EL (cell line): Measurements from ENCODE around the gene TP63.
"Not testable (repeated sequence)": the region's sequence is repeated elsewhere in the genome, so short reads cannot be mapped to it uniquely, and the experiment has no call there.

Experiments used
- DNase-seq: peaks from one replicate; pipeline ENCODE4 v3.0.0-alpha.2; 2016

TP63 gene

DNA sequence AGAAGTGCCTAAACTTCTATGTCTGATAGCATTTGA lies at the start of gene TP63:
Gene TP63 (plus strand): TSS at position 17 of the 36 bp plus-strand sequence. CDS start 127 bp downstream, outside the sequence.
- no peak for DNase-seq

DNA sequence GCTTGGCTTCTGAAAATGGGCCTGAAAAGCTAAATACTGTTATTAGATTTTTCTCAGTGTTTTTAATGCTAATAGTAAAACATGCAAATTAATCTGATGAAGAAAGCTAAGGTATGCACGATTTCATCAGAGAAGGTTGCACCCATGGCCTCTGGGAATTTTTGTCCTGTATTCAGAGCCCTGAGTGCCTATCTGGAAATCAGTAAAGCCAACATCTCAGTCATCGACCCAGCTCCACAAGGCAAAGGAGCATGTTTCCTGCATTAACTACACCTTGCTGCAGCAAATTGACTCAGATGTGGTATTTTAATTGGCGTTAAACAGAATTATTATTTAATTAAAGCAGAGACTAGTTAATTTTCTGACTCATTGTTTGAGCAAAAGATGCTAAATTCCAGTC lies 49.0 kb upstream of the TP63 start:
- no peak for DNase-seq

DNA sequence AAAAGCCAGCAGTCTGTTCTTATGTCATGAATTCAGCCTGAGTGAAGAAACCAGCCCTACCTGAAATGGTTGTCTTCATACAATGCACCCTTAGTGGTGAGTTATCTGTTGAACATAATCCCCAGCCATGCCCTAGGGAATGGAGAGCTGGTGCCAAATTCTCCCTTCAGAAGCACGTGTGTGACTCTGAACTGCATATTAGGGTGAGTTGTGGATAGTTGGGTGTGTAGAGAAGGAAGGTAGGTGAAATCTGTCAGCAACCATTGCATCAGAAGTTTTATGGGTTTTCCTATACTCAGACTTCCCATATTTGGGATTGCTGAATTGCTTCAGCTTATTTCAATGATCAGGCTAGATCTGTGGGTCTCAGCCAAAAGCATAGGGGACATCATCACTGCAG lies 46.5 kb upstream of the TP63 start:
- no peak for DNase-seq

DNA sequence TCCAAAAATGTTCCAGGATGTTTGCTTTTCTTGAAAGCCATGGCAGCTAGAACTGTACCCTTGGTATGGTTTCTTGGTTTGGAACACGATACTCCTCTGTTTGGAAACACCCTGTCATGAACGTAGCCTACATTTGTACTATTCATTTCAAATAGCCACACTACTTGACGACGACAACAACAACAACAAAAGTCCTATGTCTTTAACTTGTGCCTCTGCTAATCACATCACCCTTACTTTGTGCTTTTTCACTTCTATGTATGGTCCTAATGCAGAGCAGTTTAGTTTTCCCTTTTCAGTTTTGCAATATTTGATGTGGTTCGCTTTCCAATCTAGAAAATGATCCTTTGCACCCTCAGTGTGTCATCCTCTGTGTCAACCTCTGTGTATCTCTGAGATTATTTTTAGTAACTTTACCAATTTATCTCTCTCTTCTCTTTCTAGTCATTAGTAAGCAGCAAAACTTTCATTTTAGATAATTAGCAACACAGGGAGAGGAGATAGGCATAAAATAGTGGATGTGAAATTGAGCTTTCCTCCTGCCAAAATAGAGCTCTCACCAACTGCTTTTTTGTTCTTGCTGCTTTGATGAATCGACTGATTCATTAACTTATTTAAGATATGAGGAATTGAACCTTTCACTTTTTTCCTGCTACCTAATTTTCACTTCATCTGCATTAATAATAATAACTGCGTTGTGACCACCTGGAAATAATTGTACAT lies 44.1 kb upstream of the TP63 start:
- no peak for DNase-seq

DNA sequence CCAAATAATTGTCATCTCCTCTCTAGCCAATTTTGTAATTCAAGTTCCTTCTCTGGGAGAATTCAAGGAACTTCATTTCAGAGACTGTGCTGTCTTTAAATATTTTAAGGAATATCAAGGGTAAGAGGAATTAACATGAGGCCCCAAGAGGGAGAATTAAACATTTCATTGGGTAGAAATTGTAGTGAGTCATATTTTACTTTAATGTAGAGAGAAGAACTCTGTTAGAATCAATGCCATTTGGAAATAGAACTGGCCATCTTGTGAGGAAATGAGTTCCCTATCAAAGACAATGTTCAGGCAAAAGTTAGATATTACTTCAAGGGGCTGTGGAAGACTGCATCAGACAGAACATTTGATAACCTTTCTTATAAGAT lies 43.5 kb upstream of the TP63 start:
- DNase-seq = peak; percentile 18

DNA sequence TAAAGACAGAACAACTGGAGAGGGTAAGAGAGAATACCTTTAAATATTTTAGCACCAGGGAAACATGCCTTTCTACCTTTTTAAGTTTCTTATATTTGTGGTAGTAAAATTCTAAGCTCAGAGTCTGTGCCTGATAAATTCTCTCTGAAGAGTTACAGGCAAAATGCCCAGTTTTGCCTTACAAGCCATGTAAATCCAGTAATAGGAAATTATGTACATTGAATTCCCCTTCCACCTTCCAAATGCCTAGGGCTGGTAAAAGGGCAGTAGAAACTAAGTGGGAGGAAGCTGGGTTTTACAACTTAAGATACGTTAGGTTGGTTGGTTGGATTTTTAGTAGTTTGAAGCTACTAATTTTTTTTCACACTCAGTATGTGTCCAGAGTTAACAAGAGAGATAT lies 43.1 kb upstream of the TP63 start:
- peak; percentile 51 for DNase-seq

DNA sequence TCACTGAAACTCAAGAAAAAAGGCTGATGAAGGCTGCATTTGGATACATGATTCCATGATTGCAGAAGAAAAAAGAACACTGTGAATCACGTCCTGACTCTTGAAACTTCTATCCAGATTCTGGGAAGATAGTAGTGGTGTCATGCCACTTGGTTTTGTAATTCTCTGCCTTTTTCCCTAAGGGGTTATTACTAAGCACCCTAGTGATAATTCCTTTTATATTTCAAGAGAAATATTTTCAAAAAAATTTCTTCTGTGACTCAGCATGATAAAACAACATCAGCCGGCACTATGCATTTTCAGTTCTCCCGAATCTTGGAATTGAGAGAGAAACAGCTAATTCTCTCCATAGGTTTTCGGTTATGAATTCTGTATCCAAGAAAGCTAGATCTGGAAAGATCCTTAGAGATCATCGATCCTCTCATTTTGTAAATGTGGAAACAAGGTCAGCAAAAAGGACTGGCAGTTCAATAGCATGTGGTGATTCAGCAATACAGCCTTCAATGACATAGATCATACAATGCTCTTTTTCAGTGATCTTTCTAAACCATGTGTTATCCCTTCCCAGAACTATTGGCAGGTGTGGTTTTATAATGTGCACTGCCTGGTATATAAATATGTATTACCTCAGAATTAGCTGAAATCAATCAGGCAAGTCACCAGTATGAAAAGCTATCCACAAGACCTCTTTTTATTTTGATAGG lies 42.6 kb upstream of the TP63 start:
- DNase-seq = peak; percentile 89

DNA sequence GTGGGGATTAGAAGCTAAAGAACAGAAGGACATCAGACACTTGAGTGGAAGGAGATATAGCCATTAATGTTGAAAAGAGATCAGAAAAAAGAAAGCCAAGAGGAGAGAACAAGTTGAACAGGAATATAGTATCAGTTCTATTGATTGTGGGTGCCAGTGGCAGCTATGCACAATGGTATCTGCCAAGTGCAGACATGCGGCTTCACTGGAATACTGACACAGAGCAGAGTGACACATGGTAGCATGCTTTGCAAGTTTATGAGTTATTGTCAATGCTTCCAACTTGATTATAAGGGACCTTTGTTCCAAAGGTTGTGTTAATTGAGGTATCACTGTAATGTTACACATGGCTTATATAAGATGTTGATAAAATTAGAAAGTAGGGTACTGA lies 42.0 kb upstream of the TP63 start:
- no peak for DNase-seq

DNA sequence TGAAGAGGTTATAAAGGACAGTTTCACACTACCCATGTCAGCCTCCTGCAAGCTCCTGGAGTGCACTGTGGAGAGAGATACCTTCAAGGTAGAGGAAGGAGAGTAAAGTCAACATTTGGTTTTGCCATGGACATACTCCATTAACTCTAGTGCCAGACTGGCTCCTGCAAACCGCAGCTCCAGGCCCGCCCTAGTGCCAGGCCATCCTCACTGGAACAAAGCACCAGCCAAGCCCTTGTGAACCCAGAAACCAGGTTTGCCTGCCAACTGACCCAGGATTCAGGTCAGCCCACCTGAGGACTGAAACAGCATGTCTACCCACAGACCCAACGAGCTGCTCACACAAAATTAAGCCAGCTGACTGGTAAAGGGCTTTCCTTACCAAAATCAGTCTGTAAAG lies 41.0 kb upstream of the TP63 start:
- no peak for DNase-seq

DNA sequence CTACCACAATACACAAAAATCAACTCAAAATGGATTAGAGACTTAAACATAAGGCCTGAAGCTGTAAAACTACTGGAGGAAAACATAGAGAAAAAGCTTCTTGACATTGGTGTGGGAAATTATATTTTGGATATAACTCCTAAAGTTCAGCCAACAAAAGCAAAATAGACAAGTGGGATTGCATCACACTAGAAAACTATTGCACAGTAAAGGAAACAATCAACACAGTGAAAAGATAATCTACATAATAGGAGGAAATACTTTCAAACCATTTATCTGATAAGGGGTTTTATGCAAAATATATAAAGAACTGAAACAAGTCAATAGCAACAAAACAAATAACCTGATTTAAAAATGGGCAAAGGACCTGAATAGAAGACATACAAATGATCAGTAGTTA lies 37.6 kb upstream of the TP63 start:
- DNase-seq = no peak

DNA sequence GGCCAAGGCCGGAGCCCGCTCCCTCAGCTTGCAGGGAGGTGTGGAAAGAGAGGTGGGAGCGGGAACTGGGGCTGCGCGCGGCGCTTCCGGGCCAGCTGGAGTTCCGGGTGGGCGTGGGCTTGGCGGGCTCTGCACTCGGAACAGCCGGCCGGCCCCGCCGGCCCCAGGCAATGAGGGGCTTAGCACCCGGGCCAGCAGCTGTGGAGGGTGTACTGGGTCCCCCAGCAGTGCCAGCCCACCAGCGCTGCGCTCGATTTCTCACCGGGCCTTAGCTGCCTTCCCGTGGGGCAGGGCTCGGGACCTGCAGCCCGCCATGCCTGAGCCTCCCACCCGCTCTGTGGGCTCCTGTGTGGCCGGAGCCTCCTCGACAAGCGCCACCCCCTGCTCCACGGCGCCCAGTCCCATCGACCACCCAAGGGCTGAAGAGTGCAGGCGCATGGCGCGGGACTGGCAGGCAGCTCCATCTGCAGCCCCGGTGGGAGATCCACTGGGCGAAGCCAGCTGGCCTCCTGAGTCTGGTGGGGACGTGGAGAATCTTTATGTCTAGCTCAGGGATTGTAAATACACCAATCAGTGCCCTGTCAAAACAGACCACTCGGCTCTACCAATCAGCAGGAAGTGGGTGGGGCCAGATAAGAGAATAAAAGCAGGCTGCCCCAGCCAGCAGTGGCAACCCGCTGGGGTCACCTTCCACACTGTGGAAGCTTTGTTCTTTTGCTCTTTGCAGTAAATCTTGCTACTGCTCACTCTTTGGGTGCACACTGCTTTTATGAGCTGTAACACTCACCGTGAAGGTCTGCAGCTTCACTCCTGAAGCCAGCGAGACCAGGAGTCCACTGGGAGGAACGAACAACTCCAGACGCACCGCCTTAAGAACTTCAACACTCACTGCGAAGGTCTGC lies 34.9 kb upstream of the TP63 start:
- not testable (repeated sequence) for DNase-seq

DNA sequence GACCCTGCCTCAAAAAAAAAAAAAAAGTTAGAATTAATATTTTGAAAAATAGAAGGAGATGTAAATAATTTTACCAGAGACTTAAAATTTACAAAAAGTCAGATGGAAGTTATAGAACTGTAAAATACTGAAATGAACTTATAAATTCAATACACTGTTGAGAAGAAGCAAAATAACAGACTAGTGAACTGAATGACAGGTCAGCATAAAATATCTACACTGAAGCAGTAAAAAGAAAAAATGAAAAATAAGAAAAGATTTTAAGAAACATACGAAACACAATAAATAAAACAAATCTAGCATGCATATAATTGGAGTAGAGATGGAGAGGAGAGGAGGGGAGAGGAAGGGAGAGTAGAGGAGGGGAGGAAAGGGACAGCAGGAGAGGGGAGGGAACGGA lies 33.3 kb upstream of the TP63 start:
- DNase-seq = no peak

DNA sequence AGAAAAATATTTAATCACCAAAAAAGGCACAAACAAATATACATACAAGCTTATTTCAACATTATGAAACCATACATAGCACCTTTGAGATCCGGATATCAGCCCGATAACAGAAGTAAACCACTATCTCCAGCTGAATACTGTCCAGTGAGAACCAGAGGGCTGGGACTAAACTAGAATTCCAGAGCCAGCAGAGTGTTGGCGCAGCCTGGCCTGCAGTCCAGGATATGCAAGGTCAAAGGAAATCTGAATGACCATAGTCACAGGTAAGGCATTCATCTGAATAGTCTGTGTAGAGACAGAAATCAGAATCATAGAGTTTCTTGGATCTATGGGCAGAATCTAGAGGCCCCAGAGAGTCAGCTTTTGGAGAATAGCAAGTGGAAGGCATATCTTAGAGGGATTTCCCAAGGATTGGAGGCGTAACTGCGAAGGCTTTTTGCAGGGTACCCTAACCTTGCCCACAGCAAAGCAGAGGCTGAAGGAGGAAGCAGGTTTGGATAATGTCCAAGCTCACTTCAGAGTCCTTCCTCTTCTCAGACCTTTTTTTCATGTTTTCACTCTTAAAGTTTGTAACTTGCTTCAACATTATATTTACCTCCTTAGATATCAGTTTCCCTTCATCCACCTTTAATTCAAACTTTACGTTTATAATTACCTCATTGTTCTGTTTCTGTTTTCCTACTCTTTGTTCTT lies 32.5 kb upstream of the TP63 start:
- no peak for DNase-seq

DNA sequence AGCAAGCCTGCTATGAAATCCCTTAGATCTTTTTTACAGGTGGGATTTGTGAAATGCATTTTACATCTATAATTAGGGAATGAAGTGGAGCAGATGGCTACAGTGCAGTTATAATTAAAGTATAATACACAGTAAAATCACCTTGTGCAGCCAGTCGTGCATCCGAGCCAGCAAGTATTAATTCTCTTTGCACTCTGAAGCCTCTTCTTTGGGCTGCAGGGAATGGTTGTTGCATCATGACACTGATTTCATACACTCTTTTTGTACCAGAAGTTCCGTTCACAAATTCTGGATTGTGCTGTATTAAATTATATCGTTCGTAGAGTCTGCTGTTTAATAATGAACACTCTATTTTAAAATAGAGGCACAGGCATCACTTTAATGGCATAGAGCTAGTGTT lies 28.7 kb upstream of the TP63 start:
- DNase-seq = no peak

DNA sequence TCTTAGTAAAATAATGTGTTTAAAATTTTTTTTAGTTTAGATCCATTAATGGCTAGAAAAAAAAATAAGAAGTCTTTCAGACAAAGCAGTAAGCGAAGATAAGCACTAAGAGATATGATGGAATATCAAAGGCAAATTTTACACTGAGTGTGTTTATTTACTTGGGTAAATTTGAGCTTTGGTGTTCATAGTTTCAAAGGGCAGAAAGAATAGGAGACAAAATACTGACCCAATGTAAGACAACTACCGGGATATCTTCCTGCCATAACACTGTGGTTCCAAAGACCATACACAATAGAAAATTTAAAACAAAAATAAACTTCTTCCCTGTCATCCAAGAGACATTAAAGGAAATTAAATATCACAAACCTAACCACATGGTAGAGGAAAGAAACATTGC lies 25.5 kb upstream of the TP63 start:
- no peak for DNase-seq

DNA sequence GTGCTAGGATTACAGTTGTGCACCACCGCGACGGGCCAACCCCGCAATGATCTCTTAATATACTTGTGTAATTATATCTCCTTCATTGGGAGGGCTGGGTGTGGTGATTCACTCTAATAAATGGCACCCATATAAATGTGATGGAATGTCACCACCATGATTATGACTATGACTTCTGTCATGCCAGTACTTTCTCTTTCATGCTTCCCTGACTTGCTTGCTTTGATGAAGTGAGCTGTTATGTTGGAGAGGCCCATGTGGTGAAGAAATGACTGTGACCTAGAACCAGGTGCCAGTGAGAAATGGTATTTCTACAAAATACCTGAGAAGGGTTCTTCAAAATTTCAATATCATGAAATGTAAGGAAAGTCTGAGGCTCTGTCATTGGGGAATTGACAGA lies 24.4 kb upstream of the TP63 start:
- no peak for DNase-seq

DNA sequence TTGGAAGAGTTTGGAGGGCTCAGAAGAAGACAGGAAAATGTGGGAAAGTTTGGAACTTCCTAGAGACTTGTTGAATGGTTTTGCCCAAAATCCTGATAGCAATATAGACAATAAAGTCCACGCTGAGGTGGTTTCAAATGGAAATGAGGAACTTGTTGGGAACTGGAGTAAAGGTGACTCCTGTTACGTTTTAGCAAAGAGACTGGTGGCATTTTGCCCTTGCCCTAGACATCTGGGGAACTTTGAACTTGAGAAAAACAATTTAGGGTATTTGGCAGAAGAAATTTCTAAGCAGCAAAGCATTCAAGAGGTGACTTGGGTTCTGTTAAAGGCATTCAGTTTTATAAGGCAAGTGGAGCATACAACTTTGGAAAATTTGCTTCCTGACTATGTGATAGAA lies 18.5 kb upstream of the TP63 start:
- DNase-seq = not testable (repeated sequence)

DNA sequence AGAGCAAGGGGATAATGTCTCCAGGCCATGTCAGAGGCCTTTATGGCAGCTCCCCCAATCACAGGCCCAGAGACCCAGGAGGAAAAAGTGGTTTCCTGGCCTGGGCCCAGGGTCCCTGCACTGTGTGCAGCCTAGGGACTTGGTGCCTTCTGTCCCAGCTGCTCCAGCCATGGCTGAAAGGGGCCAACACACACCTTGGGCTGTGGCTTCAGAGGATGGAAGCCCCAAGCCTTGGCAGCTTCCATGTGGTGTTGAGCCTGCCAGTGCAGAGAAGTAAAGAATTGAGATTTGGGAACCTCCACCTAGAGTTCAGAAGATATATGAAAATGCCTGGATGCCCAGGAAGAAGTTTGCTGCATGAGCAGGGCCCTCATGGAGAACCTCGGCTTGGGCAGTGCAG lies 18.1 kb upstream of the TP63 start:
- no peak for DNase-seq

DNA sequence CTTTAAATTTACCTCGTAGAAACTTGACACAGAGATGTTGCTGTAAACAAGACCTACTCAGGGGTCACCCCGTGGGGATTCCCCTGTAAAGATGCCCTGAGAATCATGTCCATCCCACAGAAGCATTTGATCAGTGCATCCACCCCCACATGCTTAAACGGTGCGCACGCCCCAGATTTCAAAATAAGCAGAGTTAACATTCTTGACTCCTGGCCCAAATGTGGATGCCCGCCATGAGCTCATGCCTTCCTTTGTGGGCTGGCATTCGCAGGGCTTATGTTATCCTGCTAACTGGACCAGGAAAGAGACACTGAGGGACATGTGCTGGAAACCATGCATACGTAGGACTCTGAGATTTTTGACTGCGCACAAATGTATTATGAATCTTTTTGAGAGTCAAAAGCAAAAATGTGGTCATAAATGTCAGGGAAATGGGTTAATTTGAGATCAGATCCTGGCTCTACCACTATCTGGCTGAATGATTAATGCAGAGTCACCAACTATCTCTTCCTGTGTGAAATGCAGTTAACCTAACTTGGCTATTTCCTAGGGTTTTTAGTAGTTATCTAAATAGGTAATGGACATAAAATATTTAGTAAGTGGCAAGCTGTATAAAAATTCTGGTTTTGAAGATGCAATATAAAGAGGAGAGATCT lies 9.1 kb upstream of the TP63 start:
- no peak for DNase-seq

DNA sequence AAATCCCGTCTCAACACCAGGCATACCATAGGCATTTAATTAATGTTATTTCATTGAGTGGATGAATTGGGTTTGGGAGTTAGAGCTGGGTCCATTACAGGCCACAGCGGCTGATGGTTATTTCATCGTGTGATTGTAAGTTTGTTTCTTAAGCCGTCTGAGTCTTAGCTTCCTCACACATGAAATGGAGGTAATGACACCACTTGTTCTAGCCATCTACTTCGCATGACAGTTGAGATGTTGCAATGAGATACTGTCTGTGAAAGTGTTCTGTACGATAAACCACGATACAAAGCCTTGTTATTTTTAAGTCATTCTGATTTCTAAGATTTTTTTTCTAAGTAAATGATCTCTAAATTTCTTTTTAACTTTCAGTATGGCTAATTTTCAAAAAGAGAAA lies 8.6 kb upstream of the TP63 start:
- DNase-seq = no peak

DNA sequence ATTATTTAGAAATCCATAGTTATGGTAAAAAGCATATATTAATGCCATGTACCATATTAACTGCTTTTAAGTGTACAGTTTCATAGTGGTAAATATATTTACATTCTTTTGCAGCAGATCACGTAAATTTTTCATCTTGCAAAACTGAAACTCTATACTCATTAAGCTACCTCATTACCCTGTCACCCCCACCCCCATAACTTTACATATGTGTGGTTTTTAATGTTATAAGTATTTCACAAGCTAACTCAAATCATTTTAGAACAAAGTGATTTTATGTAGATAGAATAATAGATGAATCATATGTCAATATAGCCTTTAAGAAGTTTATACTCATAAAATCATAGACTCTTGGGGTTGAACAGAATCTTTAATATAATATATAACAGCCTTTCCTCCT lies 7.1 kb upstream of the TP63 start:
- no peak for DNase-seq

DNA sequence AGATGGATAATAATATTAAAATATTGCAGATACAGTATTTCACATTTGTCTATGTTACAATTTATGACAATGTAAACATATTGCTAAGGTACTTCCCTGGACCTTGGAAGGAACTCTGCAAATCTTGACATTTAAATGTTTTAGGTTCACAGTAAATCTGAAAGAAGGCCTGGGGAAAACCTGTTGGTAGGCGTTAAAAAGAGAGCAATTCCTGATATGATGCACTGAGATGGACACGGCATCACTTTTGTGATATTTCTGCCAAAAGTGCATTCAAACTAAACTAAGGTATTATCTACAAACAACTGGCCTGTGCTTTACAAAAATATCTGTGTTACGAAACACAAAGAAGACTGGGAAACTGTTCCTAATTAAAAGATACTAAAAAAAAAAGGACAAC lies 6.1 kb upstream of the TP63 start:
- DNase-seq = no peak

DNA sequence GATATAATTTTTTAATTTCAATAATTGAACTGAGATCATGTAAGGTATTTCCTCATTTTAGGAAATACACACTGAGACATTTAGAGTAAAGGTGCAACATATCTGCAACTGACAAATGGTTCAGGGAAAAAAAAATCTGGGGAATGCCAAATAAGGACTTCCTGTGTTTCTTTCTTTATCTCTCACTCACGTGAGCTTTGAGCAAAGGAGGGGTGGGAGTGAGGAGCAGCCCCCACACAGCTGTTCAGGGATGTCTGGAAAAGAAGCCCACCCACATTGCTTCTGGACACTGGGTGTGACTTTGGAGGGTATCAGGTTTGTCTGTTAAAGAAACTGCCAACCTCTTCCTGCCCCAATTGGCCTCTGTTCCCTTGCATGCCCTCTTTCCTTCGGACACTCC lies 5.6 kb upstream of the TP63 start:
- DNase-seq = no peak

DNA sequence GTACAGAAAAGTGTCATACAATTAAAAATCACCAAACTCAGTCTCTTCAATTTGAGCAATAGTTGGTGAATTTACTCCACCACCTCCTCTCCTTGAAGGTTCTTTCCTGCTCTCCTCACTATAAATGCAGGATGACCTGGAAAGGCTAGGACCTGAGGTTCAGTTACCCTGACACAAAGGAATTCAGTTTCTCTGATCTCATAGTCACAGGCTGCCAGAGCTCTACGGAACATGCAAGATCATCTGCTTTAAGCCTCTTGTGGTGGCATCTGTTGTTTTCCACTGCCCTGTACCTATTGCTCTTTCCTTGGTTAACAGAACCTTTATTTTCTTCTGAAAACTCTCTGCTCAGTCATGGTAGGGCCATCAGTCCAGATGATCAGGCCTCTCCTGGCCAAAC lies 4.9 kb upstream of the TP63 start:
- DNase-seq = no peak
